SK-N-MC (cell line): ENCODE measurements around the gene NPAS2.

Experiments used
- EZH2 ChIP-seq: fragments of 200-600 bp; sonication (generic); IDR thresholded peaks from one replicate; pipeline ENCODE4 v1.6.1; 2017; ENCODE audit warnings: antibody characterized with exemption
- FOXP2 ChIP-seq: optimal IDR thresholded peaks from 2 replicates; pipeline ENCODE3; 2011; ENCODE audit warnings: mild to moderate bottlenecking, moderate library complexity; ENCODE audit not compliant: insufficient read depth; ENCODE audit errors: extremely low read length, control extremely low read depth
- POLR2AphosphoS5 ChIP-seq: IDR thresholded peaks from 2 replicates; pipeline ENCODE4 v1.6.1; 2012; ENCODE audit warnings: mild to moderate bottlenecking, low read depth, low read length, borderline replicate concordance

DNA sequence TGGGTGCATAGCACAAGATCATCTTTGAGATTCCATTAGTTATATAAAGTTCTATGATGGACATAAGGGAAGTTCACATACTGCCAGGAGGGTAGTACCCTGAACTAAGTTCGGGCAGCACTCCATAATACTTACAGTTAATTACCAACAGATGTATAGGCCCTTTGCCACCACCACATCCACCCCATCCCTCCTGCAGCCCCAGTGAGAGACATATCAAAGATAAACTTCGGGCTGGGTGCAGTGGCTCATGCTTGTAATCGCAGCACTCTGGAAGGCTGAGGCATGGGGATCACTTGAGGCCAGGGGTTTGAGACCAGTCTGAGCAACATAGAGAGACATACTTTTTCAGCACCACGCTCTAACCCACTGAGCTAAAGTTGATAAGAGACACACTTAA, 46.4 kb upstream of the NPAS2 start:
- TF ChIP-seq EZH2 = no peak
- TF ChIP-seq POLR2AphosphoS5 = no peak
- TF ChIP-seq FOXP2 = no peak
